ENCODE results near the gene TRPV6.
A peak's percentile ranks its signal among the peaks of the same experiment; 100 is the strongest.

TRPV6 gene

DNA sequence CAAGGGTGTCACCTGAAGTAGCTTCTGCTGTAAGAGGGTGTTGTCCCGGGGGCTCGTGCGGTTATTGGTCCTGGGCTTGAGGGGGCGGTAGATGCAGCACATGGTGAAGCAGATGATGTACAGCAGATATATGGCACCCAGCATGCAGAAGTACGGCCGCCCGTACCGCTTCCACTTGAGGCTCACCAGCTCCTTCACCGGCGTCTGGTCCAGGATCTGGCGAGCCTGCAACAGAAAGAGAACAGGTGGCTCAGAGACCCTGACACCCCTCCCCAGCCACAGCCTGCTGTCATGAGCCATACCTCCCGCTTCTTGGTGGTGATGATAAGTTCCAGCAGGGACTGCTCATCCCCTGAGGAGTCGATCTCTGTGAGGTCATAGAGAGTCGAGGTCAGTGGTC, 10.1 kb downstream of the TRPV6 start:
- no peak for TF ChIP-seq CTCF (IDR thresholded peaks at IDR 0.05; ENCODE audit: extremely low read depth, insufficient read depth, missing control alignments)
- in situ Hi-C loops (cut with MboI; ENCODE audit: low pct_unique_long_range_greater_than_20kb, low sequenced_read_pairs, unreplicated experiment), result no loop called here
- no peak for DNase-seq (ENCODE audit: low spot score)

DNA sequence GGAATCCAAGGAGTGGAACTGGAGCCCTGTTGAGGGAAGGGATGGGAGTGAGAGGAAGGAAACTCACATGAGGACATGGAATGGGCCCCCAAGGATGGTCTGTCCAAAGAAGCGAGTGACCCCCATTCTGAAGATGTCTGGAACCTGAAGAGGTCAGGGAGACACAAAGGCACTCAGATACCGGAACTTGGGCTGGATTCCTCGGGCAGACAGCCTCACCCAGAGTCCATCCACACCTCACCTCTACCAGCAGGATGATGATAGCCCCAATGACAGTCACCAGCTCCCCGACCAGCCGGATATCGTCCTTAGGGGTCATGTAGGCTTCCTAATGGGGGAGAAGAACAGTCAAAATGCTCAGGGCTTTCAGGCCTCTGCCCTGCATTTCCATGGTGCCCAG, 10.7 kb downstream of the TRPV6 start:
- TF ChIP-seq CTCF (IDR thresholded peaks at IDR 0.05; ENCODE audit: extremely low read depth, insufficient read depth, missing control alignments), result no peak
- in situ Hi-C loops (cut with MboI; ENCODE audit: low pct_unique_long_range_greater_than_20kb, low sequenced_read_pairs, unreplicated experiment), result loop anchor here (25.0 kb wide), 1 partner anchor 337 kb away; the partner anchor contains the start of gene TAS2R40
- DNase-seq (ENCODE audit: low spot score), result no peak

GRCh38 chr7:142874409-142874808, 11.1 kb downstream of the TRPV6 start:
- in situ Hi-C loops (cut with MboI; ENCODE audit: low pct_unique_long_range_greater_than_20kb, low sequenced_read_pairs, unreplicated experiment), result loop anchor here (25.0 kb wide), 1 partner anchor 338 kb away; the partner anchor contains the start of gene TAS2R40
- no peak for TF ChIP-seq CTCF (IDR thresholded peaks at IDR 0.05; ENCODE audit: extremely low read depth, insufficient read depth, missing control alignments)
- DNase-seq (ENCODE audit: low spot score), result no peak

- no peak for DNase-seq (ENCODE audit: low spot score)
- no peak for TF ChIP-seq CTCF (IDR thresholded peaks at IDR 0.05; ENCODE audit: extremely low read depth, insufficient read depth, missing control alignments)
- in situ Hi-C loops (cut with MboI; ENCODE audit: low pct_unique_long_range_greater_than_20kb, low sequenced_read_pairs, unreplicated experiment), result loop anchor here (25.0 kb wide), 1 partner anchor 338 kb away; the partner anchor contains the start of gene TAS2R40
These were observed 11.7 kb downstream of the TRPV6 start for GRCh38 chr7:142873871-142874270.

- peak; percentile 57 for DNase-seq (ENCODE audit: low spot score)
- TF ChIP-seq CTCF (IDR thresholded peaks at IDR 0.05; ENCODE audit: extremely low read depth, insufficient read depth, missing control alignments), result peak; percentile 69
- in situ Hi-C loops (cut with MboI; ENCODE audit: low pct_unique_long_range_greater_than_20kb, low sequenced_read_pairs, unreplicated experiment), result loop anchor here (25.0 kb wide), 1 partner anchor 339 kb away; the partner anchor contains the start of gene TAS2R40
These were observed 12.2 kb downstream of the TRPV6 start for GRCh38 chr7:142873281-142873784.

DNA sequence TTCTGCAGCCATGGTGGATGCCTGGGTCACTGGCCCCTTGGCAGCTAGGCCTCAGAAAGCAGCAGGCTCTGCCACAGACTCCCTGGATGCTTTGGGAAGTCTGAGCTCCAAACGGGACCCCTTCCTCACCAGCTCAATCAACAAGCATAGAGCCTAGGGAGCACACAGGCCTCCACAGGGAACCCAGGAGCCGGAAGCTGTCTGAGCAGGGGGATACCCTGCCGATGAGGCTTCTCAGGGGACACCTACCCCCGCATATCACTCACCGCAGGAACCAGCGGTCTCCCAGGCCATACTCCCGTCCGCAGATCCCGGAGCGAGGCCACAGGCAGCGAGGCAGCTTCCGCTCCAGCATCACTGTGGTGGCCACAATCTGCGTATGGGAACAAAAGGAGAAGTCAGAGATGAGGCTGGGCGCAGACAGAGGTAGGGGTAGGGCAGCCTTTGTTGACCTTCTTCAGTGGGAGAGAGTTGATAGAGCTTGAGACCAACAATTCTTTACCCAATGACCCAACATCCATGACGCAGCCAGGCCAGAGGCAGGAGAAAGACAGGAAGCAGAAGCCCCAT, 13.4 kb downstream of the TRPV6 start:
- in situ Hi-C loops (cut with MboI; ENCODE audit: low pct_unique_long_range_greater_than_20kb, low sequenced_read_pairs, unreplicated experiment), result loop anchor here (25.0 kb wide), 1 partner anchor 340 kb away; the partner anchor contains the start of gene TAS2R40
- DNase-seq (ENCODE audit: low spot score), result no peak
- TF ChIP-seq CTCF (IDR thresholded peaks at IDR 0.05; ENCODE audit: extremely low read depth, insufficient read depth, missing control alignments), result no peak
